Osteocyte (in vitro differentiated cells): Measurements from ENCODE around the gene PHC2. TPM values are rescaled to one million over a fixed set of nuclear protein-coding genes. Genes with fewer than 3 reads are reported as not detected.

ENCODE experiments used
- DNase-seq: peaks from one replicate; pipeline ENCODE4 v3.0.0; 2021; ENCODE audit warnings: mixed read lengths; ENCODE audit not compliant: unreplicated experiment; ENCODE audit errors: extremely low spot score
- H3K27ac Mint-ChIP-seq: one replicate; pipeline ENCODE4 v1.8.0; 2021; ENCODE audit warnings: mild to moderate bottlenecking, mixed read lengths; ENCODE audit not compliant: unreplicated experiment
- H3K27me3 Mint-ChIP-seq: one replicate; pipeline ENCODE4 v1.8.0; 2021; ENCODE audit warnings: mixed read lengths; ENCODE audit not compliant: unreplicated experiment
- H3K36me3 Mint-ChIP-seq: one replicate; pipeline ENCODE4 v1.8.0; 2021; ENCODE audit warnings: mixed read lengths; ENCODE audit not compliant: unreplicated experiment
- H3K4me1 Mint-ChIP-seq: one replicate; pipeline ENCODE4 v1.8.0; 2021; ENCODE audit warnings: mixed read lengths; ENCODE audit not compliant: unreplicated experiment
- H3K4me3 Mint-ChIP-seq: one replicate; pipeline ENCODE4 v1.8.0; 2021; ENCODE audit warnings: mild to moderate bottlenecking, moderate library complexity, mixed read lengths; ENCODE audit not compliant: unreplicated experiment
- H3K9me3 Mint-ChIP-seq: one replicate; pipeline ENCODE4 v1.8.0; 2021; ENCODE audit warnings: mixed read lengths; ENCODE audit not compliant: unreplicated experiment
- total RNA-seq: library from RNA; stranded (reverse); gene quantifications from 2 replicates; pipeline ENCODE4 v1.2.1, GENCODE V29; 2021
- TF ChIP-seq, protein P1 (sequence below): fragments of 200-600 bp; sonication (generic); IDR thresholded peaks from 2 replicates; pipeline ENCODE4 v1.5.0; 2021; ENCODE audit warnings: antibody characterized with exemption, mild to moderate bottlenecking, moderate library complexity

Gene PHC2
- total RNA-seq, 1 donor from 2014 or later = 160 TPM

DNA sequence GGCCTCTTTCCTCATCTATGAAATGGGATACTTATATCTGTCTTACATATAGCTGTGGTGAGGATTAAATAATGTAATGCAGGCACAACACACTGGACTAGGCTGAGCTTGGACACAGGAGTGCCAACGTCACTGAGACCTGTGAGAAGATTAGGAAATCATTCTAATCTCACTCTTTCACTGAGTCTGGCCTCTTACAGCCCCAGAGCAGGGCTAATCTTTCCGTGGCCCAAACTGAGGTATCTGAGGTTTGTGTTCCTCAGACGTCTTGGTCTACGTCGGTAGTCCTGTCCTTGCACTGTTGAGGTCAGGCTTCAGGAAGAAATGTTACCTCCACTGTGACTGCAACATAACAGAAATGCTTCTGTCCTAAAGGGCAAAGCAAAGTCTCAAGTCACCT, 87.4 kb downstream of the PHC2 start:
- Mint-ChIP-seq H3K36me3 (peaks cover 42% of the 10 kb centered on the region), H3K27ac (peak overlapping the region; percentile 85), H3K4me1 (peaks cover 94% of the 10 kb centered on the region), H3K27me3 (no peaks in the 10 kb centered on the region), H3K4me3 (no peak overlapping the region), H3K9me3 (no peaks in the 10 kb centered on the region)
- DNase-seq = no peak
- TF ChIP-seq, protein P1, sequence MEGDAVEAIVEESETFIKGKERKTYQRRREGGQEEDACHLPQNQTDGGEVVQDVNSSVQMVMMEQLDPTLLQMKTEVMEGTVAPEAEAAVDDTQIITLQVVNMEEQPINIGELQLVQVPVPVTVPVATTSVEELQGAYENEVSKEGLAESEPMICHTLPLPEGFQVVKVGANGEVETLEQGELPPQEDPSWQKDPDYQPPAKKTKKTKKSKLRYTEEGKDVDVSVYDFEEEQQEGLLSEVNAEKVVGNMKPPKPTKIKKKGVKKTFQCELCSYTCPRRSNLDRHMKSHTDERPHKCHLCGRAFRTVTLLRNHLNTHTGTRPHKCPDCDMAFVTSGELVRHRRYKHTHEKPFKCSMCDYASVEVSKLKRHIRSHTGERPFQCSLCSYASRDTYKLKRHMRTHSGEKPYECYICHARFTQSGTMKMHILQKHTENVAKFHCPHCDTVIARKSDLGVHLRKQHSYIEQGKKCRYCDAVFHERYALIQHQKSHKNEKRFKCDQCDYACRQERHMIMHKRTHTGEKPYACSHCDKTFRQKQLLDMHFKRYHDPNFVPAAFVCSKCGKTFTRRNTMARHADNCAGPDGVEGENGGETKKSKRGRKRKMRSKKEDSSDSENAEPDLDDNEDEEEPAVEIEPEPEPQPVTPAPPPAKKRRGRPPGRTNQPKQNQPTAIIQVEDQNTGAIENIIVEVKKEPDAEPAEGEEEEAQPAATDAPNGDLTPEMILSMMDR = no peak

DNA sequence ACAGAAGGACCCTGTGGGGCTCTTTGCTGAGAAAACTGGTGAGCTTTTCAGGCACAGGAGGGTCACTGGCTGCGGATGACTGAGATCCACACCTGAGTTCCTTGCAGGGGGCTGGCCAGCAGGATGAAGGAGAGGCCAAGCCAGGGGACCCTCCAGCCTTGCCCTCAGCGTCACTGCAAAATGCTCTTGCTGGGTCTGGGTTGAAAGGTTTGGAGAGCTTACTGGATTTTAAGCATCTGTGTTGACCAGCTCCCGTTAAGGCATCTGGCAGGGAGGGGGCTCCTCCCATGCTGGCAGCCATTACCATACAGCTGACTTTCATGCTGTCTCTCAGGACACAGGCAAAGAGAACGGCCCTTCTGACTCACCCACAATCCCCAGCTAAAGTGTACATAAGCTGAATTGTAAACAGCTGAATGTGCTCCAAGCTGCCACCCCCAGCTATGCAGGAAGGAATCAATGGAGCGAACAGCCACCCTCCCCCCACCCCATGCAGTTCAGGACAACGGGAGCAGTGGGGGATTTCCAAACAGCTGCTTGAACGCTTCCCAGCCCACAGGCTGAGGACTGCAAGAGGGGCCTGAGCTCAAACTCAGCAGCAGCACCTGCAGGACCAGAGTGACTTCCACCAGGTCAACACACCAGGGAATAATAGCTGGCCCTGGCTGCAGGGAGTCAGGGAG, 88.7 kb downstream of the PHC2 start:
- H3K4me3 Mint-ChIP-seq = peak overlapping the region; percentile 58
- DNase-seq = peak; percentile 87
- H3K27me3 Mint-ChIP-seq = no peaks in the 10 kb centered on the region
- TF ChIP-seq, protein P1 = no peak
- H3K27ac Mint-ChIP-seq = peak overlapping the region; percentile 85
- peaks cover 37% of the 10 kb centered on the region for H3K36me3 Mint-ChIP-seq
- peaks cover 98% of the 10 kb centered on the region for H3K4me1 Mint-ChIP-seq
- H3K9me3 Mint-ChIP-seq = no peaks in the 10 kb centered on the region

DNA sequence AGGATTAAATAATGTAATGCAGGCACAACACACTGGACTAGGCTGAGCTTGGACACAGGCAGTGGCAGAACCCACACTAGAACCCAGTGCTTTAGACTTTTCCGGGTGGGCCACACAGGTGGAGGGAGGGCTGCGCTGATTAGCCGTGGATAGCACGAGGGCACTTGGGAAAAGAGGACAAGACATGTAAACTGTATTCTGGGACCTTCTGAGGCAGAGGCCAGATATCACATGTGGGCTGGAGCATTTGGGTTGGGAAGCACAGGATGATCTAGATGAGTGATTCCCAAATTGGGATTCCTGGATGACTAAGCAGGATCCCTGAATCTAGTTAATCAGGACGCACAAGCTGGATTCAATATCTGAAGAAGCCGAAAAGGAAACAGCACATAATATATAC, 89.7 kb downstream of the PHC2 start:
- H3K27ac Mint-ChIP-seq = peak overlapping the region; percentile 72
- TF ChIP-seq, protein P1 = no peak
- no peaks in the 10 kb centered on the region for H3K27me3 Mint-ChIP-seq
- peaks cover 98% of the 10 kb centered on the region for H3K4me1 Mint-ChIP-seq
- peaks cover 37% of the 10 kb centered on the region for H3K36me3 Mint-ChIP-seq
- H3K9me3 Mint-ChIP-seq = no peaks in the 10 kb centered on the region
- H3K4me3 Mint-ChIP-seq = no peak overlapping the region
- DNase-seq = no peak

DNA sequence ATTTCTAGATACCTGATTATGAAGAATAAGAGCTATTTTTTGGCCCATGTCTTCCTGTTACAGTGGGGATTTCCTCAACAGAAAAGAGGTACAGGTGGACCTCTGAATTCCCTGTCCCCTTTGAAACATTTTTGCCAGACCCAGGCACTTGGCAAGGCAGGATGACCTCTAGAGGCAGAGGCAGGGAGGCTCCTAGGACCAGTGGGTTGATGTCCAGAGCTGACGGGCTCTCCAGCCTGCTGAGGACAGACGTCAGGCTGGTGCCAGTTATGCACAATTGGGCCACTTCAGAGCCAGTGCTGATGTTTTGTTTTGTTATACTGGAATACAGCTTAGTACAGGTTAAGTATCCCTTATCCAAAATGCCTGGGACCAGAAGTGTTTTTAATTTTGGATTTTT, 91.5 kb downstream of the PHC2 start:
- Mint-ChIP-seq H3K27me3 (no peaks in the 10 kb centered on the region), H3K27ac (peak overlapping the region; percentile 89), H3K4me1 (peaks cover 93% of the 10 kb centered on the region), H3K9me3 (no peaks in the 10 kb centered on the region), H3K36me3 (peaks cover 35% of the 10 kb centered on the region), H3K4me3 (no peak overlapping the region)
- TF ChIP-seq, protein P1 = no peak
- no peak for DNase-seq

DNA sequence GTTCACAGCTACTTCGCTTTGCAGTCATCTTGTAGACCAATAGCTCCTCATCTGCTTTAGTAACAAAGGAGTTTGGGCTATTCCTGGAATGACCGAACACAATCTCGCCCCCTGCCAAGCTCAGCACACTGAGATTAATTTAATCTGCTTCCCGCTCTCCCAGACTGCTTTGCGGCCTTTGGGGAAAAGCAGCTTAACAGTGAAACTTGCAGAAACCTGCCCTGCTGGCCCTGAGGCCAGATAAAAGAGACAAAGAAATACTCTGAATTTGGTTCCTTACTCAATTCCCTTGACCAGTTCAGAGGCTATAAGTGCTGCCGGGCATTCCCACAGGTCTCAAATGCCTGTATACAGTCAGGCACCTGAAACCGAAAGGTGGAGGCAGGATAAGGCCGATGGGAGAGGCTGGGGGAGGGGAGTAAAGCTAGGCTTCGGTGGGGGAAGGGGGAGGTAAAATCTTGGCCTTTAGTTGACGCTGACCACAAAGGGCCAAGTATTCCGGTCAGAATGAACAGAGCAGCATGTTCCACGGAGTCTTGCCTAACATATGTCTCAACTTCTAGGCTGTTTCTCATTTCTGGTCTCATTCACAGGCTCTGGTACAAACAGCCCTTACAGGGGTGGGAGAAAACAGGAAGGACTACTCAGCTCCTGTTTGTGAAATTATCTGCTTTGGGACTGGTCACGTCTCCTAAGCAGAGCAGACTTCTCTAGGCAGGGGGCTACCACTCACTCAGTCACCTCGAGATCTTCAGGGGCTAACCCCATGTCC, 92.3 kb downstream of the PHC2 start:
- TF ChIP-seq, protein P1 = no peak
- peaks cover 93% of the 10 kb centered on the region for H3K4me1 Mint-ChIP-seq
- peak overlapping the region; percentile 89 for H3K27ac Mint-ChIP-seq
- H3K4me3 Mint-ChIP-seq = no peak overlapping the region
- no peaks in the 10 kb centered on the region for H3K9me3 Mint-ChIP-seq
- no peak for DNase-seq
- peaks cover 35% of the 10 kb centered on the region for H3K36me3 Mint-ChIP-seq
- no peaks in the 10 kb centered on the region for H3K27me3 Mint-ChIP-seq
